ENCODE results near the gene LMAN1.
A peak's percentile ranks its signal among the peaks of the same experiment; 100 is the strongest.

LMAN1 gene

GRCh38 chr18:59359576-59359952, 499 bp upstream of the LMAN1 start:
- Histone ChIP-seq H3K4me3 (ENCODE audit: low read depth in 1 of 2, low read length in 2 of 2) (peak overlapping the region; percentile 97 to 98), H3K9ac (ENCODE audit: low read depth in 1 of 2, low read length in 2 of 2) (peak overlapping the region; percentile 4 to 20), H3K27ac (ENCODE audit: low read depth, low read length) (no peak overlapping the region), H3K27me3 (ENCODE audit: control insufficient read depth in 1 of 2, insufficient read depth in 2 of 2, low read length in 2 of 2) (no peaks in the 10 kb centered on the region), H3K36me3 (ENCODE audit: control insufficient read depth in 1 of 2, insufficient read depth in 2 of 2, low read length in 2 of 2) (peaks cover 8 to 10% of the 10 kb centered on the region in 2 donors), H3K9me3 (ENCODE audit: control insufficient read depth in 1 of 2, low read length in 2 of 2) (no peaks in the 10 kb centered on the region), H3K4me1 (ENCODE audit: control insufficient read depth in 1 of 2, insufficient read depth in 2 of 2, low read length in 2 of 2) (peaks cover 7 to 22% of the 10 kb centered on the region in 2 donors)

- Histone ChIP-seq H3K27me3 (ENCODE audit: control insufficient read depth in 1 of 2, insufficient read depth in 2 of 2, low read length in 2 of 2) (no peaks in the 10 kb centered on the region), H3K27ac (ENCODE audit: low read depth, low read length) (peak overlapping the region; percentile 82), H3K4me1 (ENCODE audit: control insufficient read depth in 1 of 2, insufficient read depth in 2 of 2, low read length in 2 of 2) (peaks cover 7 to 22% of the 10 kb centered on the region in 2 donors), H3K9ac (ENCODE audit: low read depth in 1 of 2, low read length in 2 of 2) (peak overlapping the region; percentile 95), H3K36me3 (ENCODE audit: control insufficient read depth in 1 of 2, insufficient read depth in 2 of 2, low read length in 2 of 2) (peaks cover 14 to 18% of the 10 kb centered on the region in 2 donors), H3K9me3 (ENCODE audit: control insufficient read depth in 1 of 2, low read length in 2 of 2) (no peaks in the 10 kb centered on the region), H3K4me3 (ENCODE audit: low read depth in 1 of 2, low read length in 2 of 2) (peak overlapping the region; percentile 97 to 98)
Observed at GRCh38 chr18:59358414-59358711, 702 bp downstream of the LMAN1 start.

- Histone ChIP-seq H3K27ac (ENCODE audit: low read depth, low read length) (peak overlapping the region; percentile 82), H3K36me3 (ENCODE audit: control insufficient read depth in 1 of 2, insufficient read depth in 2 of 2, low read length in 2 of 2) (peaks cover 18 to 23% of the 10 kb centered on the region in 2 donors), H3K4me1 (ENCODE audit: control insufficient read depth in 1 of 2, insufficient read depth in 2 of 2, low read length in 2 of 2) (peaks cover 7 to 22% of the 10 kb centered on the region in 2 donors), H3K27me3 (ENCODE audit: control insufficient read depth in 1 of 2, insufficient read depth in 2 of 2, low read length in 2 of 2) (no peaks in the 10 kb centered on the region), H3K9me3 (ENCODE audit: control insufficient read depth in 1 of 2, low read length in 2 of 2) (no peaks in the 10 kb centered on the region), H3K9ac (ENCODE audit: low read depth in 1 of 2, low read length in 2 of 2) (peak overlapping the region in 1 of 2 donors; percentile 95), H3K4me3 (ENCODE audit: low read depth in 1 of 2, low read length in 2 of 2) (peak overlapping the region; percentile 97 to 98)
Observed at GRCh38 chr18:59357928-59358327, 1.1 kb downstream of the LMAN1 start.

GRCh38 chr18:59354731-59355130, 4.3 kb downstream of the LMAN1 start:
- Histone ChIP-seq H3K36me3 (ENCODE audit: control insufficient read depth in 1 of 2, insufficient read depth in 2 of 2, low read length in 2 of 2) (peaks cover 40 to 49% of the 10 kb centered on the region in 2 donors), H3K9ac (ENCODE audit: low read depth in 1 of 2, low read length in 2 of 2) (no peak overlapping the region)

GRCh38 chr18:59353079-59353680, 5.9 kb downstream of the LMAN1 start:
- no peak overlapping the region for H3K9ac ChIP-seq (ENCODE audit: low read depth in 1 of 2, low read length in 2 of 2)
- peaks cover 12 to 16% of the 10 kb centered on the region in 2 donors for H3K4me1 ChIP-seq (ENCODE audit: control insufficient read depth in 1 of 2, insufficient read depth in 2 of 2, low read length in 2 of 2)
- H3K9me3 ChIP-seq (ENCODE audit: control insufficient read depth in 1 of 2, low read length in 2 of 2) = no peaks in the 10 kb centered on the region
- no peak overlapping the region for H3K4me3 ChIP-seq (ENCODE audit: low read depth in 1 of 2, low read length in 2 of 2)
- no peaks in the 10 kb centered on the region for H3K27me3 ChIP-seq (ENCODE audit: control insufficient read depth in 1 of 2, insufficient read depth in 2 of 2, low read length in 2 of 2)
- peaks cover 49 to 60% of the 10 kb centered on the region in 2 donors for H3K36me3 ChIP-seq (ENCODE audit: control insufficient read depth in 1 of 2, insufficient read depth in 2 of 2, low read length in 2 of 2)
- no peak overlapping the region for H3K27ac ChIP-seq (ENCODE audit: low read depth, low read length)

More at GRCh38 chr18:59354731-59355130, 4.3 kb downstream of the LMAN1 start:
- Histone ChIP-seq H3K9me3 (ENCODE audit: control insufficient read depth in 1 of 2, low read length in 2 of 2) (no peaks in the 10 kb centered on the region), H3K27ac (ENCODE audit: low read depth, low read length) (no peak overlapping the region), H3K4me3 (ENCODE audit: low read depth in 1 of 2, low read length in 2 of 2) (no peak overlapping the region), H3K27me3 (ENCODE audit: control insufficient read depth in 1 of 2, insufficient read depth in 2 of 2, low read length in 2 of 2) (no peaks in the 10 kb centered on the region), H3K4me1 (ENCODE audit: control insufficient read depth in 1 of 2, insufficient read depth in 2 of 2, low read length in 2 of 2) (peaks cover 12 to 18% of the 10 kb centered on the region in 2 donors)

GRCh38 chr18:59352250-59352855, 6.7 kb downstream of the LMAN1 start:
- Histone ChIP-seq H3K4me1 (ENCODE audit: control insufficient read depth in 1 of 2, insufficient read depth in 2 of 2, low read length in 2 of 2) (peaks cover 11 to 12% of the 10 kb centered on the region in 2 donors), H3K36me3 (ENCODE audit: control insufficient read depth in 1 of 2, insufficient read depth in 2 of 2, low read length in 2 of 2) (peaks cover 52 to 68% of the 10 kb centered on the region in 2 donors), H3K27me3 (ENCODE audit: control insufficient read depth in 1 of 2, insufficient read depth in 2 of 2, low read length in 2 of 2) (no peaks in the 10 kb centered on the region), H3K27ac (ENCODE audit: low read depth, low read length) (no peak overlapping the region), H3K9me3 (ENCODE audit: control insufficient read depth in 1 of 2, low read length in 2 of 2) (no peaks in the 10 kb centered on the region), H3K9ac (ENCODE audit: low read depth in 1 of 2, low read length in 2 of 2) (no peak overlapping the region), H3K4me3 (ENCODE audit: low read depth in 1 of 2, low read length in 2 of 2) (no peak overlapping the region)

GRCh38 chr18:59345556-59345955, 13.5 kb downstream of the LMAN1 start:
- H3K4me1 ChIP-seq (ENCODE audit: control insufficient read depth in 1 of 2, insufficient read depth in 2 of 2, low read length in 2 of 2) = no peaks in the 10 kb centered on the region

GRCh38 chr18:59344996-59345395, 14.1 kb downstream of the LMAN1 start:
- H3K27ac ChIP-seq (ENCODE audit: low read depth, low read length) = no peak overlapping the region

More at GRCh38 chr18:59345556-59345955, 13.5 kb downstream of the LMAN1 start:
- H3K27me3 ChIP-seq (ENCODE audit: control insufficient read depth in 1 of 2, insufficient read depth in 2 of 2, low read length in 2 of 2) = no peaks in the 10 kb centered on the region
- no peak overlapping the region for H3K9ac ChIP-seq (ENCODE audit: low read depth in 1 of 2, low read length in 2 of 2)
- H3K9me3 ChIP-seq (ENCODE audit: control insufficient read depth in 1 of 2, low read length in 2 of 2) = peaks cover 0 to 8% of the 10 kb centered on the region in 2 donors
- H3K27ac ChIP-seq (ENCODE audit: low read depth, low read length) = no peak overlapping the region
- H3K4me3 ChIP-seq (ENCODE audit: low read depth in 1 of 2, low read length in 2 of 2) = no peak overlapping the region
- H3K36me3 ChIP-seq (ENCODE audit: control insufficient read depth in 1 of 2, insufficient read depth in 2 of 2, low read length in 2 of 2) = peaks cover 30 to 69% of the 10 kb centered on the region in 2 donors

GRCh38 chr18:59343926-59344325, 15.1 kb downstream of the LMAN1 start:
- Histone ChIP-seq H3K27me3 (ENCODE audit: control insufficient read depth in 1 of 2, insufficient read depth in 2 of 2, low read length in 2 of 2) (no peaks in the 10 kb centered on the region), H3K9me3 (ENCODE audit: control insufficient read depth in 1 of 2, low read length in 2 of 2) (peaks cover 0 to 8% of the 10 kb centered on the region in 2 donors), H3K4me3 (ENCODE audit: low read depth in 1 of 2, low read length in 2 of 2) (no peak overlapping the region), H3K4me1 (ENCODE audit: control insufficient read depth in 1 of 2, insufficient read depth in 2 of 2, low read length in 2 of 2) (no peaks in the 10 kb centered on the region), H3K27ac (ENCODE audit: low read depth, low read length) (no peak overlapping the region), H3K9ac (ENCODE audit: low read depth in 1 of 2, low read length in 2 of 2) (no peak overlapping the region), H3K36me3 (ENCODE audit: control insufficient read depth in 1 of 2, insufficient read depth in 2 of 2, low read length in 2 of 2) (peaks cover 36 to 74% of the 10 kb centered on the region in 2 donors)

More at GRCh38 chr18:59344996-59345395, 14.1 kb downstream of the LMAN1 start:
- Histone ChIP-seq H3K4me3 (ENCODE audit: low read depth in 1 of 2, low read length in 2 of 2) (no peak overlapping the region), H3K4me1 (ENCODE audit: control insufficient read depth in 1 of 2, insufficient read depth in 2 of 2, low read length in 2 of 2) (no peaks in the 10 kb centered on the region), H3K9ac (ENCODE audit: low read depth in 1 of 2, low read length in 2 of 2) (no peak overlapping the region), H3K27me3 (ENCODE audit: control insufficient read depth in 1 of 2, insufficient read depth in 2 of 2, low read length in 2 of 2) (no peaks in the 10 kb centered on the region), H3K36me3 (ENCODE audit: control insufficient read depth in 1 of 2, insufficient read depth in 2 of 2, low read length in 2 of 2) (peaks cover 32 to 70% of the 10 kb centered on the region in 2 donors), H3K9me3 (ENCODE audit: control insufficient read depth in 1 of 2, low read length in 2 of 2) (peaks cover 0 to 8% of the 10 kb centered on the region in 2 donors)

- H3K9me3 ChIP-seq (ENCODE audit: control insufficient read depth in 1 of 2, low read length in 2 of 2) = peaks cover 0 to 8% of the 10 kb centered on the region in 2 donors
- H3K27me3 ChIP-seq (ENCODE audit: control insufficient read depth in 1 of 2, insufficient read depth in 2 of 2, low read length in 2 of 2) = no peaks in the 10 kb centered on the region
- H3K36me3 ChIP-seq (ENCODE audit: control insufficient read depth in 1 of 2, insufficient read depth in 2 of 2, low read length in 2 of 2) = peaks cover 42 to 59% of the 10 kb centered on the region in 2 donors
- H3K9ac ChIP-seq (ENCODE audit: low read depth in 1 of 2, low read length in 2 of 2) = no peak overlapping the region
- H3K4me3 ChIP-seq (ENCODE audit: low read depth in 1 of 2, low read length in 2 of 2) = no peak overlapping the region
- no peaks in the 10 kb centered on the region for H3K4me1 ChIP-seq (ENCODE audit: control insufficient read depth in 1 of 2, insufficient read depth in 2 of 2, low read length in 2 of 2)
- H3K27ac ChIP-seq (ENCODE audit: low read depth, low read length) = no peak overlapping the region
Observed at GRCh38 chr18:59340817-59341216, 18.2 kb downstream of the LMAN1 start.
